Left renal pelvis (tissue), 4 donors: Measurements from ENCODE around the gene NKD1. TPM values are rescaled to one million over a fixed set of nuclear protein-coding genes. Genes with fewer than 3 reads are reported as not detected.

ENCODE experiments used
- DNase-seq, 4 donors: peaks; one replicate each; pipeline ENCODE4 v3.0.0-alpha.2; 2013; ENCODE audit warnings: low read depth in 4 of 4, low spot score in 3 of 4
- polyA plus RNA-seq, 4 donors: library from polyadenylated mRNA; unstranded; fragments of 120-200 nt; gene quantifications; one replicate each; pipeline ENCODE4 v1.2.1, GENCODE V29; 2013; ENCODE audit not compliant: insufficient read length in 4 of 4

NKD1 gene
- polyA plus RNA-seq, 4 donors: 8.3 to 13.3 (median 11.9) TPM

- DNase-seq: no peak
Measured at GRCh38 chr16:50638816-50639670, 90.8 kb downstream of the NKD1 start.

- no peak for DNase-seq
Measured at GRCh38 chr16:50640391-50640790, 92.2 kb downstream of the NKD1 start.

DNA sequence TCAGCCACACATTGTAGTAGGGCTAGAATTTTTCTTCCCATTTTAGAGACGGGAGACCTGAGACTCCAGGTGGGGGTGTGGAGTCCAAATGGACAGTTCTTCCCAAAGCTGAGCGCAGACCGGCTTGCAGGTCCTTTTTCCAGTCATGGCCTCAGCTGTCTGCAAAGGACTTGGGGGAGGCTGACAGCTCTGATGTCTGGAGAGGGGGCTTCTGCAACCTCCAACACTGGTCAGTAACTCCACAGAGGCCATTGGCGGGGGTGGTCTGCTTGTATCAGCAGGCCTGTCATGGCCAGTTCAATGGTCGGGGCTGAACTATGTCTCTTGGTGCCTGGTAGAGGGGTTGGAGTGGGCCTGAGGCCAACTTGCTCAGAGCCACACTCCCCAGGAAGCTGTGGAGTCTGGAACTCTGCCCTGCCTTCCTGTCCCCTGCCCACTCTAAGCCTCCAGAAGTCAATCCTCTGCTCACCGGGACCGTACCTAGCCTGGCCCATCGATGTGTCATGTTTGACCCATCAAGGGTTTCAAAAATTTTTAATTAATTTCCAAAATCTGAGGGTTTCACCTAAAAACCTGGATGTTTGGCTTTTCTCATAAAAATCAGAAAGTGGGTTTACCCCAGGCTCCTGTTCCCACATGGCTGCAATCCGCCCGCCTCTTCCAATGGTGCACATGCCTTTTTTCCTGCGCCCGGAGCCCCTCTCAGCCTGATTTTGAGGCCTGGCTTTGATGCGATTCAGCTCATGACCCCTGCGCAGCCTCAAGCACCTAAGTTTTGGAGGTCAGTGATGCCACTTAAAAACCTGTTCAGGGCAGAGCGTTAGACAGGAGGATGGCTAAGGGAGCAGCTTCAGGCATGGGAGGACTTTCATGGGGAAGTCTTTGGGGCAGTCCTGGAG, 93.0 kb downstream of the NKD1 start:
- no peak for DNase-seq

GRCh38 chr16:50641818-50642187, 93.6 kb downstream of the NKD1 start:
- DNase-seq: no peak

GRCh38 chr16:50642349-50642748, 94.2 kb downstream of the NKD1 start:
- DNase-seq: no peak

GRCh38 chr16:50643192-50643591, 95.0 kb downstream of the NKD1 start:
- DNase-seq: no peak

DNA sequence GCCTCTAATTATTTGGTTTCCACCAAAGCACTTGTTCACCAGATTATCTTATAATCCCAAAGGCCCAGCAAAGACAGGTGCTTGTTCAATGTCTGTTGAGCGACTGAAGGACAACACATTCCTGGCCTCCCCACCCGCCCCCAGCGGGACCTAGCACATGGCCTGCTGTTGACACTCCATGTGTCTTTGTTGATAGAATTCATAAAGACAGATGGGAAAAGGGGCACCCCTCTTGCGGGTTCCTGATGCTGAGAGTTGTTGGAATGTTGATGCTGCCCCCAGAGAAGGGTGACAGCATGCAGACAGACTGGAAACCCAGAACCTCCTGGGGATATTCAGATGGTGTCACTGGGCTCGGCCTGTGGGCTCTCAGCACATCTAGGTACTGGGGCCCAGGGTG, 96.0 kb downstream of the NKD1 start:
- DNase-seq: no peak

- DNase-seq: no peak
Measured at GRCh38 chr16:50644729-50645128, 96.5 kb downstream of the NKD1 start.

DNA sequence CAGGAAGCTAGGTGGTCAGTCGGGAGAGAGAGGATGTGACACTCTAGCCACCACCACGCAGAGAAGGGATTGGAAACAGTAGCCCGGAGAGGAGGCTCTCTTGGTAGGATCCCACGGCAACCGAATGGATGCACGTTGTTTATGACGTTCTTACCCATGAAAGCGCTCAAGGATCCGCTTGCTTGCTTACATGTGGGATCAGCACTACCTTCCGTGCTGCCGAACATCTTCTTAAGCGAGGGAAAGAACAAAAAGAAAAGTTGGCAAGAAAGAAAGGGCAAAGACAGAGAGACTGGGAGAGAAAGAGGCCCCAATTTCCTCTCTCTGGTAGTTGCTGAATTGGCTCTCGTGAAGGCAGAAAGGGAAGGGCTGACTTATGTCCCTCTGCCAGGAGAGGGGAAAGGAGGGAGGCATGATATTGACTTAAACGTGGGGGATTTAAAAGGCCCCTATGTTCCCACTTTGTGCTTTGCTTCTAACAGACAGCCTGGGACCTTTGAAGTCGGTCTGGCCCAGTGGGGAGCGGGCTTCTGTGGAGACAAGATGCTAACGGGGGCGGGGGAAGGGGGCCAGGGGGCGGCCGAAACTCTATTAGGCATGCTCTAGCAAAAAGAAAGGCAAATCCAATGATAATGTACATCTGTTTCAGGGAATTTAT, 97.5 kb downstream of the NKD1 start:
- no peak for DNase-seq

GRCh38 chr16:50646345-50646744, 98.1 kb downstream of the NKD1 start:
- no peak for DNase-seq

DNA sequence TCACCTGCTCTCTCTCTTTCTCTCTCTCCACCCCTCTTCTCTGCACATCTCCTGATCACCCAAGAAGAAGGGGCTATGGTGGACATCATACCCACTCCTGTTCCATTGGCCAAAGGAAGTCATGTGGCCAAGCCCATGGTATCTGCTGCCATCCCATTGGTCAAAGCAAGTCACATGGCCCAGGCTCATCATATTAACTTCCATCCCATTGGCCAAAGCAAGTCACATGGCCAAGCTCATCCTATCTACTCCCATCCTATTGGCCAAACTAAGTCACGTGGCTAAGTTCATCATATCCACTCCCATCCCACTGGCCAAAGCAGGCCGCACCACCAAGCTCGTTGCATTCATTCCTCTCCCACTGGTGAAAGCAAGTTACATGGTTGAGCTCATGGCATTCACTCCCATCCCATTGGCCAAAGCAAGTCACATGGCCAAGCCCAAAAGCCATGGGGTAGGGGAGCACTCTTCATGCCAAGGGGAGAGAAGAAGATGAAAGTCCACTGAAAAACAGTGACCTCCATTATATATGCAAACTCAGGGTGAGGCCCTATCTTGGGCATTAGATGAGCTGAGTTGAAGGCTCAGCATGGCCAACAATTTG, 103.7 kb downstream of the NKD1 start:
- no peak for DNase-seq

- DNase-seq: no peak
Measured at GRCh38 chr16:50652836-50653425, 104.7 kb downstream of the NKD1 start.

GRCh38 chr16:50653633-50654519, 105.7 kb downstream of the NKD1 start:
- DNase-seq: no peak

DNA sequence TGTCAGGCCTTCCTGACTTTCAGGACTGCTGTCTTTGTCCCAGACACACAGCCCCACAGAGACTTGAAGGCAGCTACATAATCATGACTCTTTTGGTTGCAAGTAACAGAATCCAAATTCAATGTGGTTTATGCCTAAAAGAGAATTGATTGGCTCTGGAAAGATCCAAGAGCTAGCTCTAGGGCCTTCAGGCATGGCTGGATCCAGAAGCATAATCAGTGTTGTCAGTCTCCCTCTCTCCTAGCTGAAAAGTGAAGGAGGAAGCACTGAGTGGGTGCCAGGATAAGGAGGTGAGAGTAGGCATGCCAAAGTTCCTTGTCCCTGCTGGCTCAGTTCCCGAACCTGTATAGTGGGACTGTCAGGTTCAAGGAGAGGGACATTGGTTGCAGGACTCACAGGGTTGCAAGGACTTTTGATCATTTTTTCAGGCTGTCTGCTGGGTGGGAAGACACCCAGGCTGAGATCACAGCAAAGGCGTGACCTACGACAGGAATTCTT, 107.4 kb downstream of the NKD1 start:
- no peak for DNase-seq

- no peak for DNase-seq
Measured at GRCh38 chr16:50657241-50657640, 109.0 kb downstream of the NKD1 start.

DNA sequence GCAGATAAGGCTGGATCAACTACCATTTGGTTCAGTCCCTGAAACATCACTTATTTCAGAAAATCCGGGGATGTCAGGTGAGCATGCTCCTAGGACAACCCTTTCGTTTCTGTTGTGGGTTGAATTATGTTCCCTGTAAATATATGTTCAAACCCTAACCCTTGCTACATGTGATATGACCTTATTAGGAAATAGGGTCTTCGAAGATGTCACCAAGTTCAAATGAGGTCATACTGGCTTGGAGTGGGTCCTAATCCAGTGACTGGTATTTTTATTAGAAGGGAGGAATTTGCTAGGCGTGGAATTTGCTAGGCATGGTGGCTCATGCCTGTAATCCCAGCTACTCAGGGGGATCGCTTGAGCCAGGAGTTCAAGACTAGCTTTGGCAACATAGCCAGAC, 111.6 kb downstream of the NKD1 start:
- DNase-seq: no peak

- DNase-seq: no peak
Measured at GRCh38 chr16:50662306-50662940, 114.2 kb downstream of the NKD1 start.

DNA sequence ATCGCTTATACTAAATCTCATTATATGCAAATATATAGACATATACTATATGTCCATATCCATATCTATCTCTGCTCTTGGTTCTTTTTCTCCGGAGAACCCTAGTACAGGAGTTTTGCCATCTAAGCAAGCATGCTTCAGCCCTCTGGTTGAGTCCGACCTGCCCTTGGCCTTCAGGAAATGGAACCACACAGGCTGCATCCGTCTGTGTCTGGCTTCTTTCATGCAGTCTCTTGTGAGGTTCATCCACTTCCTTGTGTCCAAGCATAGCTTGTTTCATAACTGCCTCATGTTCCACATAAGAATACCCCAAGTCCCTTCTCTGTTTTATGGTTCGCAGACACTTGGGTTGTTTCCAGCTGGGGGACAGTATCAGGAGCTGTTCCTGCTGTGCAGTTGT, 116.1 kb downstream of the NKD1 start:
- no peak for DNase-seq
